NCI-H526 treated with DMSO at 0.1 percent for 48 hours (cell line): Measurements from ENCODE around the gene PDE9A.
A peak's percentile ranks its signal among the peaks of the same experiment; 100 is the strongest.

Source experiments
- DNase-seq: peaks from one replicate; lab custom pipeline; 2025; lab: John Stamatoyannopoulos, UW

PDE9A gene

GRCh38 chr21:42775123-42775522 lies 121.7 kb downstream of the PDE9A start:
- DNase-seq, result no peak

GRCh38 chr21:42775891-42776290 lies 122.5 kb downstream of the PDE9A start:
- no peak for DNase-seq

- DNase-seq, result no peak
These were observed 123.8 kb downstream of the PDE9A start for GRCh38 chr21:42777064-42777756.

- DNase-seq, result no peak
These were observed 124.4 kb downstream of the PDE9A start for GRCh38 chr21:42777757-42778344.

GRCh38 chr21:42779431-42779861 lies 126.0 kb downstream of the PDE9A start:
- no peak for DNase-seq

- no peak for DNase-seq
These were observed 127.2 kb downstream of the PDE9A start for GRCh38 chr21:42780617-42781016.

- DNase-seq, result peak; percentile 66
These were observed 127.9 kb downstream of the PDE9A start for GRCh38 chr21:42781150-42781970.

- DNase-seq, result no peak
These were observed 128.7 kb downstream of the PDE9A start for GRCh38 chr21:42781971-42782722.

GRCh38 chr21:42782723-42783242 lies 129.4 kb downstream of the PDE9A start:
- no peak for DNase-seq

- DNase-seq, result no peak
These were observed 130.9 kb downstream of the PDE9A start for GRCh38 chr21:42784276-42784675.

GRCh38 chr21:42784896-42785451 lies 131.6 kb downstream of the PDE9A start:
- no peak for DNase-seq

GRCh38 chr21:42785666-42786427 lies 132.4 kb downstream of the PDE9A start:
- no peak for DNase-seq

- no peak for DNase-seq
These were observed 133.5 kb downstream of the PDE9A start for GRCh38 chr21:42786884-42787283.

- DNase-seq, result no peak
These were observed 134.2 kb downstream of the PDE9A start for GRCh38 chr21:42787613-42788012.

GRCh38 chr21:42790520-42791065 lies 137.2 kb downstream of the PDE9A start:
- no peak for DNase-seq

- no peak for DNase-seq
These were observed 140.4 kb downstream of the PDE9A start for GRCh38 chr21:42793774-42794173.

GRCh38 chr21:42794551-42794950 lies 141.1 kb downstream of the PDE9A start:
- no peak for DNase-seq

GRCh38 chr21:42796327-42797062 lies 143.1 kb downstream of the PDE9A start:
- DNase-seq, result no peak

- DNase-seq, result no peak
These were observed 144.1 kb downstream of the PDE9A start for GRCh38 chr21:42797522-42797921.

- DNase-seq, result no peak
These were observed 144.7 kb downstream of the PDE9A start for GRCh38 chr21:42798106-42798505.
